ENCODE data around the gene ENTPD8. TPM values are rescaled to one million over a fixed set of nuclear protein-coding genes. Genes with fewer than 3 reads are reported as not detected.
"Not testable (repeated sequence)": the region's sequence is repeated elsewhere in the genome, so short reads cannot be mapped to it uniquely, and the experiment has no call there.

Gene ENTPD8
- total RNA-seq, 1 experiment from 2014 or later, result 1.9 TPM

DNA sequence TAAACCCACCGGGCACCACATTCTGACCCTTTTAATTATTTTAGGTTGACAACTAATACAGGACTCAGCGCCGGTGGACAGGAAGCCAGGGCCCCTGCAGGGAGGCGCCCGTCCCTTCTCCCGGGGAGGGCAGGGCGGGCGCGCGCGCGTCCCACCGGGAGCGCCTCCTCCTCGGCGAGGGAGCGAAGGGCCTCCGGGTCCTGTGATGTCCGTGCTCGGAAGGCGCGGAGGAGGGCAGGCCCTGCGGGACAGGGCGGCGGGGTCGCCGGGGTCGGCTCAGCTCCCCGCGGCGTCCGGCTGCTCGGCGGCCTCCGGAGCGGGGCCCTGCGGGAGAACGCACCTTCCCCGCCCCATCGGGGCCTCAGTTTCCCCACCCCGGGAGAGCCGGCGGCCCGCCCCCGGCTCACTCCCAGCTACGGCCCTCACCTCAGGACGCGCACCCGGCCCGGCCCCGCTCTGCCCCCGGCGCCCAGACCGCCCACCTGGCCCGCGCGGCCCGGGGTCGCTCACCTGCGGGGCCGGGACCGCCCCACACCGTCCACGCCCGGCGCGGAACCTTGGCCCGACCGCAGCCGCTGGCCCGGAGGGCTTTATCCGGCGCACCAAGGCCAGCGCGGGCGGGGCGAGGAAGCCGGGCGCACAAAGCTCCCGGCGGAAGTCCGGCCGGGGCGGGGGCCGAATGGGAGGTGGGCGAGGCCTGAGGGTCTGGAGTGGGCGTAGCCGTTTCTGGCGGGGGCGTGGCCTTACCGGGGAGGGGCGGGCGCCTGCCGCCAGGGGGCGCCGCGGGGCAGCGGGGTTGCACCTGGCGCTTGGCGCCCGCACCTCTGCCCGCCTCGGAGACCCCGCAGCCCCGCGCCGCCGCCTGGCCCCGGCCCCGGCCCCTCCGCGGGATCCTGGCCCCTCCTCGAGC is 18.3 kb downstream of the ENTPD8 start, which contains the start of the genes EXD3 and NOXA1:
Gene EXD3, minus strand, starts transcription at position 559 of the 910 bp plus-strand sequence. CDS start 27,805 bp downstream, outside the sequence.
Gene NOXA1, plus strand, starts transcription at position 790 of the 910 bp plus-strand sequence. CDS start 137 bp downstream, outside the sequence.
- in situ Hi-C loops (cut with HindIII; ENCODE audit: low sequenced_read_pairs), result no loop called here

DNA sequence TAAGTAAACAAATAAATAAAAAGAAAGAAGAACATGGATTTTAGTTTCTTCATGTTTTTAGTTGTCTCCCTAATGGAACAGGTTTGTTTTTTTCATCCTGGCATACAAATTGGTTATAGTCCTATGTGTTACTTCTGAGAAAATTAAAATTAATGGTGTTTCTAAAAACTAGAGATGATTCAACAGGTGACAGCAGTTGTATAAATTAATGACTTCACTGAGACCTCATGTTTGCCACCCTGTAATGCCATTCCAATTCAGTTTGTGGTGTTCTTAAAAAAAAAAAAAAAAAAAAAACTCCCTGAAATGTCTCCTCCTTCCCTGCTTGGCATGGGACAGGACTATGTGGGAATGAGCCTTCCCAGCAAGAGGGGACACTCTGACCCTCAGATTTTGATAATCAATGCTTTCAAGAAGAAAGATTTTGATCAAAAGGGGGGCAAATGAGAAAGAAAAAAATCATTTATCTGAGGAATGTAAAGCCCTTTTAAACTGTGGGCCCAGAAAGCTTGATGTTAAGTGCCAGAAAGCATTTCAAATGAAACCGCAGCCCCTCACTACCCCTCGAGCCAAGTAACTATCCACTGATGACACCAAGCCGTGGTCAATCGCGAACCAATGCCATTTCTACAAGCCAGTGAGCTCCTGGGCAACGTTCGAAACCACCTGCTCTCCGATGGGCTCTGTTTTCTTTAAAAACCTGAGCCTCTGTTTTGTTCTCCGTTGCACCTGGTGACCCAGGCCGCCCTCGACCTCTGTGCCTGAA is 19.1 kb downstream of the ENTPD8 start:
- in situ Hi-C loops (cut with HindIII; ENCODE audit: low sequenced_read_pairs), result no loop called here
- DNase-seq (ENCODE audit: low spot score), result no peak

More for the DNA sequence above, 18.3 kb downstream of the ENTPD8 start, which contains the start of the genes EXD3 and NOXA1:
- peak; percentile 86 for DNase-seq (ENCODE audit: low spot score)

DNA sequence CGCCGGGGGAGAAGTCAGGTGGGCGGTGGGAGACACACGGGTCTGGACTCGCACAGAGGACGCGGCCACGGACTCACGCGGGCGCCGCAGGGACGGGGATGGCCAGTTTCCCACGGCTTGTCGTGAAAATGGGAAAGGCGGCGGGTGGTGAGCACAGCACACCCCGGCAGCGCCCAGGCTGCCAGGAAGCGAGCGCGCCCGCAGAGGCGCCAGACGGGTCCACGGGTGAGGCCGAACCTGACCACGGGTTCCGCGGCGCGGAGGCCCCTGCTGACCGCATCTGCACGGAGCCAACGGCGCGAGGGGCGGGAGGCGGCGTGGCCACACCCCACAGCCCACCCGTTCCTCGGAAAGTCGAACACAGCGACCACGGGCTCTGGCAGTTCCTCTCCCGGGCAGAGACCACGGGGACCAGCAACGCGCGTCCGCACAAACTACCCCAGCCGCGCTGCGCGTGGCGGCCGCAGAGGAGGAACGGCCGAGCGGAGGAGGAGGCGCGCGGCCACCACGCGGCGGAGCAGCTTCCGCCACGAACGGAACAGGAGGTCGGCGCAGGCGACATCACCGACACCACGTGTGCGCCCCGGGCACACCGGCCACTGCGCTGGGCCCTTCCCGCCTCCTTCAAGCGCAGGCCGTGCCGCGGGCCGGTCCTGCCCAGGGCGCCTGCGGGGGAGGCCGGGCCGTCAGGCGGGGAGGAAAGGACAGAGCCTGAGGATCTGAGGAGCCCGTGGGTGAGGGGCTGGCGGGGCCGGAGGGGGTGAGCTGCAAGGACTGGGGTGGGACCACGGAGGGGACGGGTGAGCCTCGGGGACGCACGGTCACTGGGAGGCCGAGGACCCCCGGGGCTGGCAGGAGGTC is 23.8 kb downstream of the ENTPD8 start:
- in situ Hi-C loops (cut with HindIII; ENCODE audit: low sequenced_read_pairs), result loop anchor here (10.0 kb wide), 1 partner anchor 103 kb away; no protein-coding TSS in a partner anchor
- no peak for DNase-seq (ENCODE audit: low spot score)

DNA sequence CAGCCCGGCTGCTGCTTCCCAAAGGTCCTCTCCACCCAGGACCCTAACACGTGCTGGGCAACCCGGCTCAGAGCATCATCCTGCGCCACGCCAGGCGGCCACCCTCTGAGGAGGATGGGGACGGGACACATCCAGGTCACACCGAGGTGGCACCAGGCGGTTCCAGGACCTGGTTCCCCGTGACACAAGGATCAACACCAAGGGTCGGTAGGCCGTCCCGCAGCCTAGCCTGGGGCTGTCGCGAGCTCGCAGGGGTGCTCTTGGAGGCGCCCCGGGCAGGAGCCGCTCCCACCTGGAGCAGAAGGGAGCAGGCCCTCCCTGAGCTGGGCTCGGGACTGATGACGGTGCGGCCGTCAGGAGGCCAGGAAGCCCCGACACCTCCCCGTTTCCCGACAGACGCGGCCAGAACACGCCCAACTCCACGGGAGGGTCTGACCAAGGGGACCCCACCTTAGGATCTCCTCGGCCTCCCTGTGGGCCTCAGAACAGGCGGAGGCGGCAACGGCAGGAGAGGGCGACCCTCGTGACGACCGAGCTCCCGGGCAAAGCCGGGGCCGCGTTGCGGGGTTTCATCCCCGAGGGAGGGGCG is 24.5 kb downstream of the ENTPD8 start:
- in situ Hi-C loops (cut with HindIII; ENCODE audit: low sequenced_read_pairs), result loop anchor here (10.0 kb wide), 1 partner anchor 102 kb away; no protein-coding TSS in a partner anchor
- no peak for DNase-seq (ENCODE audit: low spot score)

DNA sequence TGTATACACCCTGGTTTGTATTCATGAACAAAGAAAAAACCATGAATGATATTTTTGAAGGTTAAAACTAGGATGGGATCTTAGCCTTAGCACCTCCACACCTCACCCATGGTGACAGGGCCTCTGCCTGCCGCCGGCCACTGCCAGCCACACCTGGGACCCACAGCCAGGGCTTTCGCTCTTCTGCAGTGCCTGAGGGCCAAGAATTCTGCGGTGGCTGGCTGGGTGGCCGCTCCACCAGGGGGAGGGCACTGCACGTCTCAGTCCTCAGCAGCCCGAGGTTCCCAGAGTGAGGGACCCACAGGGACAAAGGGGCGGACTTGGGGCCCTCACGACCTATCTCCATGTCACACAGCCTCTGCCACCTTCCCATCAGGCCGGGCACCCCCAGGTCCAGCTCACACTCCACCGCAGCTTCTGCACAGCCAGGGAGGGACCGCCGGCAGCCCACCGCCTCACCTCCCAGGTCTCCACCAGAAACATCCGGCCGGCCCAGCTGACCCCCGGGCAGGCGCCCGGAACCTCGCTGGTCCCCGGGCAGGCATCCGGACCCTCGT is 25.1 kb downstream of the ENTPD8 start:
- DNase-seq (ENCODE audit: low spot score), result no peak
- in situ Hi-C loops (cut with HindIII; ENCODE audit: low sequenced_read_pairs), result loop anchor here (10.0 kb wide), 1 partner anchor 101 kb away; no protein-coding TSS in a partner anchor

DNA sequence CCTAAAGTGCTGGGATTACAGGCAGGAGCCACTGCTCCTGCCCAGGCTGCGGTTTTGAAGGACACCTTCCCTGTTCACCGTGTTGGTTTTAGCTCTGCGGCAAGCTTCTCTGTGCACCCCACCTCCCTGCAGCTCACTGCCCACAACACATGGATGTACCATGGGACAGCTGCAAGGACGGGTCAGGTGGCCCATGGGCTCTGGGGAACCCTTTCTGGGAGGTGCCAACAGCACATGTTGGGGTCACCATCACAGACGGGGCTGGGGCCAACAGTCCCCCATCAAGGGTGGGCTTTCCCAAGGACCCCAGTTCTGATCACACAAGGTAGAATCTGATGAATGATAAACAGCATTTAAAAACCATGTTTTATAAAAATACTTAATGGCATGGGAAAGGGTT is 25.7 kb downstream of the ENTPD8 start:
- DNase-seq (ENCODE audit: low spot score), result no peak
- in situ Hi-C loops (cut with HindIII; ENCODE audit: low sequenced_read_pairs), result loop anchor here (10.0 kb wide), 1 partner anchor 101 kb away; no protein-coding TSS in a partner anchor

DNA sequence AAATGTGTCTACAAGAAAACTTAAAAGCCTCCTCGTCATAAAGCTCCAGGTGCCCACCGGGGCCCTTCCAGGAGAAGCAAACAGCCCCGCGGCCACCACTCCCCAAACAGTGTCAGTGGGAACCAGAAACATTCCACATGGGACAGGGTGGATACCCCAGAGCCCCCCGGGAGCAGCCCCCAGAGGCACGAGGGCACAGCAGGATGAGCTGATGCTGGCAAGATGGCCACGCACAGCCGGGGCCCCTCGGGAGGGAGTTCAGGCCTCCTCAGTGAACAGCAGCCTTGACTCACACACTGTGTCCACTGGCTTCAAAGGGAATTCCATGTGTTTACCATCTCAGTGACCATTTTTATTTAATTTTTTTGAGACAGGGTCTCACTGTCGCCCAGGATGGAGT is 28.7 kb downstream of the ENTPD8 start:
- DNase-seq (ENCODE audit: low spot score), result no peak
- in situ Hi-C loops (cut with HindIII; ENCODE audit: low sequenced_read_pairs), result loop anchor here (10.0 kb wide), 1 partner anchor 98 kb away; no protein-coding TSS in a partner anchor

DNA sequence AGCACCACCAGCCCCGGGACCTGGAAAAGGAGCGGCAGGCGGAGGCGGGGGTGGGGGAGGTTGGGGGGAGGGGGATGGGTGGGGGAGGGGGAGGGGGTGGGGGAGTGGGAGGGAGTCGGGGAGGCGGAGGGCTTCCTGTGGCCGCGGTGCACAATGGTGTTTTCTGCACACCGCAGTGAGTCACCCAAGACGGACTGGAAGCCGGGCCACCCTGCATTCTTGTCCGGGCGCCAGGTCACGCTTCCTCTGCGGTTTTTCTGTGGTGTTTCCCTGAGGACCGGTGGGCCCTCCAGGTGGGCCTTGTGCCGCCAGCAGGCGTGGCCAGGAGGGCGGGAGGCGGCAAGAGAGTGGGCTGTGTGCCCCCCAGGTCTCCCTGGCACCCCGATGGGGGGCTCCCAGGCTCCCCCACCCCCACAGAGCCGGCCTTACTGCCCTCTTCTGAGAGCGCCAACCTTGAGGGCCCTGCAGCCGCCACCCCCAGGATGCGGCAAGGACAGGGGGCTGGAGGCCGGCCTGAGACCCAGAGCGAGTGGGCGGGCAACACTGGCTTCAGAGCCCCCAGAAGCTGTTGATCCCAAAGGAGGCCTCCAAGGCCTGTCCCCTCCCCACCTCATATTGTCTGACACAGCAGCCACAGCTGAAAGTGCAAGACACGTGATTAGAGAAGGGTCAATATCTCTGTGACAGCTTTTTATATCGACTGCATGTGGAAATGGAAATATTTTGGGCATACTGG is 29.3 kb downstream of the ENTPD8 start:
- in situ Hi-C loops (cut with HindIII; ENCODE audit: low sequenced_read_pairs), result loop anchor here (10.0 kb wide), 1 partner anchor 97 kb away; no protein-coding TSS in a partner anchor

DNA sequence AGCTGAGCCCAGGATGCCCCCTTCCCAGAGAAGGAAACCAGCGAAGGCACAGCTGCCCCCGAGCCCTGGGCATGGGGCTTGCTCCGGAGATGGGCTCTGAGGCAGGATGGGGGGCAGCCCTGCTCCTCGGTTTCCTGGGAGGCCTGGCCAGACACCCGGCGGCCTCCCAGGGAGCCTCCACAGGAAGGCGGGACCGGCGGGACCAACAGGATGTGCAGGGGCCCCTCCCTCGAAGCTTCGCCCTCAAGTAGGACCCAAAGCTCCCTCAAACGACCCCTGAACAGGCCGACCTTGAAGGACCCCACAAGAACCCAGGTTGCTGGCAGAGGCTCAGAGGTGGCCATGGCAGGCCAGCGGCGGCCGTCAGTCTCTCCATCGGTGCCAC is 29.9 kb downstream of the ENTPD8 start:
- in situ Hi-C loops (cut with HindIII; ENCODE audit: low sequenced_read_pairs), result loop anchor here (10.0 kb wide), 1 partner anchor 96 kb away; no protein-coding TSS in a partner anchor
- DNase-seq (ENCODE audit: low spot score), result no peak

More for the DNA sequence above, 29.3 kb downstream of the ENTPD8 start:
- DNase-seq (ENCODE audit: low spot score), result no peak

DNA sequence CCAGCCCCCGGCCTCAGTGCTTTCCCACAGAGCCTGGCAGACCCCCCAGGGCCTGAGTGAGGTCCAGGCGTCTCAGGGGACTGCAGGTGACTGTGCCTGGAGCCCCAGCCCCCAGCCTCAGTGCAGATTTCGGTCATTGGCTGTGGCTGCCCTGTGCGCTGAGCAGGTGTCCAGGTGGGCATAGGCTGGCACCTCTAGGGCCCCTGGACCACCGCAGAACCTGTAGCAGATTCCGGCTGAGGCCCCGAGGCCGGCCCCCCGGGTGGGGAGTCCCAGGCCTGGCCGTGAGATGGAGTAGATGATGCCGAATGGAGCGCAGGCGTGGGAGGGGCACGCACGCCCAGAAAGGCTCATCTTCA is 30.3 kb downstream of the ENTPD8 start:
- DNase-seq (ENCODE audit: low spot score), result no peak
- in situ Hi-C loops (cut with HindIII; ENCODE audit: low sequenced_read_pairs), result loop anchor here (10.0 kb wide), 1 partner anchor 96 kb away; no protein-coding TSS in a partner anchor

DNA sequence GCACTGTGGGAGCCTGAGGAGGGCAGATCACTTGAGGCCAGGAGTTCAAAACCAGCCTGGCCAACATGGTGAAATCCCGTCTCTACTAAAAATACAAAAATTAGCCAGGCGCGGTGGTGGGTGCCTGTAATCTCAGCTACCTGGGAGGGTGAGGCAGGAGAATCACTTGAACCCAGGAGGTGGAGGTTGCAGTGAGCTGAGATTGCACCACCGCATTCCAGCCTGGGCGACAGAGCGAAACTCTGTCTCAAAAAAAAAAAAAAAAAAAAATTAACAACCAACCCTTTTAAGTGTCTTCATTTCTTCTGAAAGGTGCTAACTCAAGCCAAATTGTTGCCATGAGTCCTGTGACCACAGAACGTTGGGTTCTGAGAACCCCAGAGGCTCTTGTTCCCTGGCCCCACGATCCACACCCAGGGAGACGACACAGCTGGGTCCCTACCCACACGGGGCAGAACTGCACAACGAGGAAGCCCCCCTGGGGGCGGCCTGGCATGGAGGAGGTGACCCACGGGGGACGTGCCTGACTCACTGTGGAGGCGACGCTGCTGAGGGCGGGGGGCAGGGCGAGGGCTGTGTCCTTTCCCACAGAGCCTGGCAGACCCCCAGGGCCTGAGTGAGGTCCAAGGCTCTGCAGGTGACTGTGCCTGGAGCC is 30.8 kb downstream of the ENTPD8 start:
- in situ Hi-C loops (cut with HindIII; ENCODE audit: low sequenced_read_pairs), result loop anchor here (10.0 kb wide), 1 partner anchor 96 kb away; no protein-coding TSS in a partner anchor
- not testable (repeated sequence) for DNase-seq (ENCODE audit: low spot score)

DNA sequence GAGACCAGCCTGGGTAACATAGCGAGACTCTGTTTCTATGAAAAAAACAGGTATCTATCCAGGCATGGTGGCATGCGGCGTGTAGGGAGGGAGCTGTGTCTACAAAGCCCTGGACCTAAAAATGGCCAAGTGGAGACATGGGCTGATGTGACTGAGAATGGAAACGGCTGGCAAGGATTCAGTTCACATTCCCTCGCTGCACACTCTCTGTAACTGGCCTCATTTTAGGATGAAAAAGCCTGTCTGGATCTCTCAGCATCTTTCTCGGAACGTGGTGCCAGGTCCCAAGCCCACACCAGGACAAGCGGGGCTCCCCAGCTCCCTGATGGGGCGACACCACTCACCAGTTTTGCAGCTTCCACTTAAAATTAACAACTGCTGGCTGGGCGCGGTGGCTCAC is 31.6 kb downstream of the ENTPD8 start:
- DNase-seq (ENCODE audit: low spot score), result no peak
- in situ Hi-C loops (cut with HindIII; ENCODE audit: low sequenced_read_pairs), result no loop called here

DNA sequence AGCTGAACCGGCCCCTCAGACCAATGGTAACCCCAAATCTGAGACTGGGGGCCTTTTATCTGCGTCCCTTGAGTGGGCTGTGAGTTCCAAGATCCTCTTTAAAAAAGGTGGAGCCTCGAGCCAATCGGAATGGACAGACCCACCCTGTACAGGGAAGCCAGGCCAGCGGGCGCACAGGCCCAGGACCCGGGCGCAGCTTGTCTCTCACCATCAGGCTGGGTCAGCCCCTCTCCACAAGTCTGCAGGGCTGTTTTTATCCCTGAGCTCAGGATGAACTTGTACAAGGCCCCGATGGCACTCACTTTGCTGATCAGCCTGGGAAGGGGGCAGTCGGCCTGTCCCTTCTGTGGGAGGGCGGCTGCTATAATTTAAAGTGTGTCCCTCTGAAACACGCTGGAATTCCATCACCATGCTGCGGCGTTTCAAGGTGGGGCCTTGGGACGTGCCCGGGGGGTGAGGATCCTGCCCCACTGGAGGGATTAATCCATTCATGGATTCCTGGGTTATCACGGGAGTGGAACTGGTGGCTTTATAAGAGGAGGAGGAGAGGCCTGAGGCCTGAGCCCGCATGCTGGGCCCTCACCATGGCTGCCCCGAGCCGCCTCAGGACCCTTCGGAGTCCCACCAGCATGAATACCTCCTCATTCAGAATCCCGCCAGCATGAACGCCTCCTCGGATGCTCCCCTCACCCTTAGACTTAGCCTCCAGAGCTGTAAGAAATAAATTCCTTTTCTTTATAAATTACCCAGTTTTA is 32.3 kb downstream of the ENTPD8 start:
- DNase-seq (ENCODE audit: low spot score), result no peak
- in situ Hi-C loops (cut with HindIII; ENCODE audit: low sequenced_read_pairs), result no loop called here

DNA sequence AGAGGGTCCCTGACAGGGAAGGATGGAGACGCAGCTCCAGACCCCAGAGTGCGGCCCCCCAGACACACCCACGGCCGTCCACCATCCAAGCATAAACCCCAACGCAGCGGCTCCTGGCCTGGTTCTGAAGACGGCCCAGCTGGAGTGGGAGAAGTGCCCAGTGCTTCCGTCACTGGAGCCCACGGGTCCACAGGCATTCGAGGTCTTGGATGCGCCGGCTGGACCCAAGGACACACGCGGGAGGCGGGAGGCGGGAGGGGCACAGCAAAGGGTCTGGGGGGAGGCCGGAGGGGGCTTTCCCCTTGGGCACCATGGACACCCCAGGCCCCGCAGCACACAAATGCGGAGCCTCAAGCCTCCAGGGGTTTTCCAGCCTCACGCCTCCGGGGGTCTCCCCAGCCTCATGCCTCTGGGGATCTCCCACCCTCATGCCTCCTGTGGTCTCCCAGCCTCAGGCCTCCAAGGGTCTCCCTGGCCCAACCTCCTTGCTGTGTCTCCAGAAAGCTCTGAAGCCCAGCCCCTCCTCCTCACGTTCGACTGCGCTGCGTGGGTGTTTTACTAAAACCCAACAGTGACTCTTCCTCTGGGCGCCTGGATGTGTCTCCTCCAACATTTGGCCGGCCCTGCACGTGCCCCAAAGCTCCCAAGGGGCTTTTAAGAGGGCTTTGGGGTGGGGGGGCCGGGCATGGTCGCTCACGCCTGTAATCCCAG is 33.4 kb downstream of the ENTPD8 start:
- peak; percentile 45 for DNase-seq (ENCODE audit: low spot score)
- in situ Hi-C loops (cut with HindIII; ENCODE audit: low sequenced_read_pairs), result no loop called here

DNA sequence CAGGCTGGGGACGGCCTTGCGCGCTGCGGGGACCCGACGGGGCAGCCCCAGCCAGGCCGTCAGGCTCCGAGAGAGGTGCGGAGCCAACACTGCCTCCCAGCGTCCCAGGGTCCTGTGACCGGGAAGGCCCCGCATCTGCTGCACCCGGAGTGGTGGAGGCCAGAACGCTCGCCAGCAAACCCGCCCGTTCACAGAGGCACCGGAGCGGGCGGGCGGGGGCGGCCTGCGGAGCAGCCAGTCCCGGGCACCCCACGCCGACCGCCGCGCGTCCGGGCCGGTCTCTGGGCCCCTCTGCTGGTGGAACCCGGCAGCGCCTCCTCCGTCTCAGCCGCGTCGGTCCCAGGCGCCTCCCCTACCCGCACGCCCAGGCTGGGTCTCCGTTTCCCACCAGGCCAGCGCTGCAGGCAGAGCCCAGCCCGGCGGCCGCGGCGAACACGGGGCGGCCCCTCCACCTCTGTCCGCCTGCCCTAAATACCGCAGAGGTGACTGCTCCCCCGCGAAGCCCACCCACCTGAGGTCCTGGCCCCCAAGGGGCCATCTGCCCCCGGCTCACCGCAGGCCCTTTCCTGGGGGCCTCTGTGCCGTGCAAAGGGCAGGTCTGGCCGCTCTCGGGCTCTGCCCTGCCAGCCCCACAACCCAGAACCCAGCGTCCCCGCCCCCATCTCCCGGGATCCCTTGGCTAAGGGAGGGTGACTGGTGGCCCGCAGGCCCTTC is 34.1 kb downstream of the ENTPD8 start:
- DNase-seq (ENCODE audit: low spot score), result peak; percentile 25
- in situ Hi-C loops (cut with HindIII; ENCODE audit: low sequenced_read_pairs), result no loop called here
